Neuronal stem cell (in vitro differentiated cells): ENCODE measurements around the gene PTPRD.

Experiments
- DNase-seq: peaks from one replicate; pipeline ENCODE4 v3.0.0-alpha.2; 2013; ENCODE audit warnings: low spot score
- H2AFZ ChIP-seq: one replicate; pipeline ENCODE4 v1.6.1; 2013; ENCODE audit warnings: mild to moderate bottlenecking, low read length, inconsistent platforms
- H2AK5ac ChIP-seq: 2 replicates; pipeline ENCODE4 v1.6.1; 2013; ENCODE audit warnings: low read depth, mild to moderate bottlenecking, inconsistent platforms, low read length, moderate library complexity, mixed read lengths
- H2BK120ac ChIP-seq: 2 replicates; pipeline ENCODE4 v1.6.1; 2013; ENCODE audit warnings: low read depth, mild to moderate bottlenecking, inconsistent platforms, low read length, moderate library complexity, mixed read lengths
- H2BK12ac ChIP-seq: one replicate; pipeline ENCODE4 v1.6.1; 2013; ENCODE audit warnings: low read length, inconsistent platforms
- H2BK15ac ChIP-seq: 2 replicates; pipeline ENCODE4 v1.6.1; 2013; ENCODE audit warnings: mild to moderate bottlenecking, low read length, inconsistent platforms, mixed read lengths
- H2BK5ac ChIP-seq: one replicate; pipeline ENCODE4 v1.6.1; 2013; ENCODE audit warnings: inconsistent platforms, mild to moderate bottlenecking, low read length, moderate library complexity
- H3K14ac ChIP-seq: one replicate; pipeline ENCODE4 v1.6.1; 2013; ENCODE audit warnings: low read length, inconsistent platforms
- H3K18ac ChIP-seq: 2 replicates; pipeline ENCODE4 v1.6.1; 2013; ENCODE audit warnings: low read length, inconsistent platforms
- H3K23ac ChIP-seq: 2 replicates; pipeline ENCODE4 v1.6.1; 2013; ENCODE audit warnings: low read depth, mild to moderate bottlenecking, mixed read lengths, low read length, inconsistent platforms; ENCODE audit not compliant: poor library complexity
- H3K27ac ChIP-seq: replicated peaks from 3 replicates; pipeline ENCODE4 v1.5.1; 2013; ENCODE audit warnings: low read length, inconsistent platforms
- H3K27me3 ChIP-seq, 3 experiments: 2 replicates each; pipeline ENCODE4 v1.6.1; 2013; ENCODE audit warnings: low read length in 3 of 3, mild to moderate bottlenecking in 2 of 3, inconsistent platforms in 1 of 3, low read depth in 1 of 3, mixed read lengths in 1 of 3, moderate library complexity in 1 of 3; ENCODE audit not compliant: control insufficient read depth in 3 of 3, insufficient read depth in 3 of 3
- H3K36me3 ChIP-seq, 2 donors: replicated peaks in 1 of 2; 2 replicates each; pipeline ENCODE4 v1.6.1; 2013; ENCODE audit warnings: low read length in 2 of 2; ENCODE audit not compliant: control insufficient read depth in 2 of 2, insufficient read depth in 2 of 2
- H3K4ac ChIP-seq: 2 replicates; pipeline ENCODE4 v1.6.1; 2013; ENCODE audit warnings: inconsistent platforms, mild to moderate bottlenecking, low read length, moderate library complexity
- H3K4me1 ChIP-seq, 2 donors: 1 replicate in 1 of 2; 2 replicates in 1 of 2; pipeline ENCODE4 v1.6.1; 2013; ENCODE audit warnings: low read length in 2 of 2, low read depth in 1 of 2; ENCODE audit not compliant: control insufficient read depth in 2 of 2, insufficient read depth in 1 of 2
- H3K4me2 ChIP-seq: one replicate; pipeline ENCODE4 v1.6.1; 2013; ENCODE audit warnings: mild to moderate bottlenecking, low read length, inconsistent platforms; ENCODE audit not compliant: insufficient read depth, poor library complexity, severe bottlenecking
- H3K4me3 ChIP-seq, 2 donors: 2 replicates each; pipeline ENCODE4 v1.5.1; 2013; ENCODE audit warnings: low read length in 2 of 2, mild to moderate bottlenecking in 2 of 2, inconsistent platforms in 1 of 2, moderate library complexity in 1 of 2
- H3K79me1 ChIP-seq: one replicate; pipeline ENCODE4 v1.6.1; 2013; ENCODE audit warnings: low read depth, mild to moderate bottlenecking, inconsistent platforms, low read length, moderate library complexity
- H3K9ac ChIP-seq: one replicate; pipeline ENCODE4 v1.6.1; 2013; ENCODE audit warnings: mild to moderate bottlenecking, low read depth, low read length, inconsistent platforms; ENCODE audit not compliant: poor library complexity
- H3K9me3 ChIP-seq, 2 donors: replicated peaks in 1 of 2; 2 replicates each; pipeline versions ENCODE3 to v1.6.1; 2013; ENCODE audit warnings: low read length in 2 of 2, mild to moderate bottlenecking in 2 of 2, inconsistent platforms in 1 of 2, low read depth in 1 of 2, mixed read lengths in 1 of 2, moderate library complexity in 1 of 2; ENCODE audit not compliant: control insufficient read depth in 2 of 2, insufficient read depth in 1 of 2
- H4K8ac ChIP-seq: one replicate; pipeline ENCODE4 v1.6.1; 2013; ENCODE audit warnings: low read depth, mild to moderate bottlenecking, inconsistent platforms, low read length, moderate library complexity
- H4K91ac ChIP-seq: one replicate; pipeline ENCODE4 v1.6.1; 2013; ENCODE audit warnings: low read length, low read depth, mild to moderate bottlenecking, inconsistent platforms; ENCODE audit not compliant: poor library complexity
- WGBS, 2 donors: extraction: QIAGEN DNeasy Blood & Tissue Kit; methylation state at CpG; one replicate each; pipeline ENCODE4 v1.1.7; 2013; ENCODE audit warnings: missing lambda C conversion rate in 2 of 2, mixed read lengths in 1 of 2; ENCODE audit not compliant: insufficient read length in 2 of 2, insufficient replicate concordance in 1 of 2; ENCODE audit errors: extremely low coverage in 2 of 2; 5-methylcytosine and 5-hydroxymethylcytosine counted together

The PTPRD gene

GRCh38 chr9:9504869-9505268 is 1107.9 kb downstream of the PTPRD start:
- WGBS, 2 donors: no CpG with 5 or more reads among the region's 1 CpG
- H4K8ac ChIP-seq: no peak overlapping the region

DNA sequence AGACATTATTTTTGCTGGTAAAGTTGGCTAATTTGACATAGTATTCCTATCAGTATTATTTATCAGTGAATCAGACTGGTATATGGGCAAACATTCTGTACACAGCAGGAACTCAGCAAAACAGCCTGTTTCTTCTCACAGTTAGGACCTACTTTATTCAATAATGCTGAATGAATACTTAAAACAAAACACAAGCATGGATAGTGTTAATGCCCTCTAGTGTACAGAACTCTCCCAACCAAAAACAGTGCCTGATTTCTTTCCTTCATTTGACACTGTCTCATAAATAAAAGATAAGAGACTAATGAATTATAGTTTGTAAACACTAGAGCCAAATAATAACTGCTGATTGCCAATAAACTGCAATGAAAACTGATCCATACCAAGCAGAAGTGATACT is 1113.3 kb downstream of the PTPRD start:
- Histone ChIP-seq H3K27me3 (no peaks in the 10 kb centered on the region), H3K79me1 (no peaks in the 10 kb centered on the region), H3K9me3 (no peaks in the 10 kb centered on the region), H3K4me3 (no peak overlapping the region), H2BK12ac (no peak overlapping the region), H3K18ac (no peak overlapping the region), H4K8ac (no peak overlapping the region), H3K23ac (no peak overlapping the region), H2AFZ (no peak overlapping the region), H2AK5ac (no peak overlapping the region), H2BK120ac (no peak overlapping the region), H3K4ac (no peak overlapping the region), H4K91ac (no peak overlapping the region), H3K4me2 (no peak overlapping the region), H3K14ac (no peak overlapping the region), H2BK15ac (no peak overlapping the region), H3K9ac (no peak overlapping the region), H3K36me3 (no peaks in the 10 kb centered on the region), H3K27ac (no peak overlapping the region), H2BK5ac (no peak overlapping the region), H3K4me1 (no peaks in the 10 kb centered on the region)
- DNase-seq: no peak

More at GRCh38 chr9:9504869-9505268, 1107.9 kb downstream of the PTPRD start:
- H3K18ac ChIP-seq: no peak overlapping the region
- H3K79me1 ChIP-seq: no peaks in the 10 kb centered on the region
- H3K27me3 ChIP-seq: no peaks in the 10 kb centered on the region
- H3K4ac ChIP-seq: no peak overlapping the region
- no peak overlapping the region for H2BK15ac ChIP-seq
- no peak overlapping the region for H2AK5ac ChIP-seq
- no peak overlapping the region for H2BK120ac ChIP-seq
- H2AFZ ChIP-seq: no peak overlapping the region
- H3K9ac ChIP-seq: no peak overlapping the region
- no peak overlapping the region for H4K91ac ChIP-seq
- no peak overlapping the region for H2BK12ac ChIP-seq
- no peak overlapping the region for H3K4me2 ChIP-seq
- no peak overlapping the region for H2BK5ac ChIP-seq
- no peaks in the 10 kb centered on the region for H3K4me1 ChIP-seq
- DNase-seq: no peak
- H3K9me3 ChIP-seq: no peaks in the 10 kb centered on the region
- H3K36me3 ChIP-seq: no peaks in the 10 kb centered on the region
- no peak overlapping the region for H3K14ac ChIP-seq
- no peak overlapping the region for H3K4me3 ChIP-seq
- no peak overlapping the region for H3K23ac ChIP-seq
- H3K27ac ChIP-seq: no peak overlapping the region

- Histone ChIP-seq H3K23ac (no peak overlapping the region), H4K91ac (no peak overlapping the region), H3K4ac (no peak overlapping the region), H3K9me3 (no peaks in the 10 kb centered on the region), H2BK5ac (no peak overlapping the region), H3K27me3 (no peaks in the 10 kb centered on the region), H3K4me3 (no peak overlapping the region), H3K36me3 (no peaks in the 10 kb centered on the region), H3K79me1 (no peaks in the 10 kb centered on the region), H3K4me2 (no peak overlapping the region), H3K18ac (no peak overlapping the region), H2BK15ac (no peak overlapping the region), H3K9ac (no peak overlapping the region), H3K14ac (no peak overlapping the region), H3K27ac (no peak overlapping the region), H2BK120ac (no peak overlapping the region), H4K8ac (no peak overlapping the region), H2AFZ (no peak overlapping the region), H2AK5ac (no peak overlapping the region), H3K4me1 (no peaks in the 10 kb centered on the region), H2BK12ac (no peak overlapping the region)
- no CpG with 5 or more reads among the region's 2 CpGs for WGBS, 2 donors
- DNase-seq: no peak
Measured at GRCh38 chr9:9498846-9499245, 1114.0 kb downstream of the PTPRD start.

- H3K36me3 ChIP-seq: no peaks in the 10 kb centered on the region
- H2AK5ac ChIP-seq: no peak overlapping the region
- no peak overlapping the region for H2BK120ac ChIP-seq
- H2AFZ ChIP-seq: no peak overlapping the region
- H3K9me3 ChIP-seq: no peaks in the 10 kb centered on the region
- no peak overlapping the region for H3K18ac ChIP-seq
- no peak overlapping the region for H3K23ac ChIP-seq
- no peak overlapping the region for H2BK12ac ChIP-seq
- H3K14ac ChIP-seq: no peak overlapping the region
- no CpG with 5 or more reads among the region's 3 CpGs for WGBS, 2 donors
- no peak for DNase-seq
- H2BK15ac ChIP-seq: no peak overlapping the region
- no peaks in the 10 kb centered on the region for H3K27me3 ChIP-seq
- H4K8ac ChIP-seq: no peak overlapping the region
- H3K4me3 ChIP-seq: no peak overlapping the region
- H3K4me1 ChIP-seq: no peaks in the 10 kb centered on the region
- no peak overlapping the region for H3K27ac ChIP-seq
- H3K4ac ChIP-seq: no peak overlapping the region
- no peak overlapping the region for H3K4me2 ChIP-seq
- no peak overlapping the region for H2BK5ac ChIP-seq
- H4K91ac ChIP-seq: no peak overlapping the region
- H3K9ac ChIP-seq: no peak overlapping the region
- no peaks in the 10 kb centered on the region for H3K79me1 ChIP-seq
Measured at GRCh38 chr9:9498128-9498527, 1114.7 kb downstream of the PTPRD start.
